ENCODE data around the gene PPP1R12C.
"Not testable (repeated sequence)": the region's sequence is repeated elsewhere in the genome, so short reads cannot be mapped to it uniquely, and the experiment has no call there.

PPP1R12C gene

GRCh38 chr19:55069865-55070197 lies 47.6 kb downstream of the PPP1R12C start:
- H3K4me3 ChIP-seq (replicated peaks in 1 of 2; ENCODE audit: low read depth in 2 of 2, low read length in 2 of 2) = no peak overlapping the region
- no peak for DNase-seq (ENCODE audit: low read depth in 2 of 2)
- TF ChIP-seq CTCF (IDR thresholded peaks at IDR 0.05; ENCODE audit: low read depth, low read length) = no peak

DNA sequence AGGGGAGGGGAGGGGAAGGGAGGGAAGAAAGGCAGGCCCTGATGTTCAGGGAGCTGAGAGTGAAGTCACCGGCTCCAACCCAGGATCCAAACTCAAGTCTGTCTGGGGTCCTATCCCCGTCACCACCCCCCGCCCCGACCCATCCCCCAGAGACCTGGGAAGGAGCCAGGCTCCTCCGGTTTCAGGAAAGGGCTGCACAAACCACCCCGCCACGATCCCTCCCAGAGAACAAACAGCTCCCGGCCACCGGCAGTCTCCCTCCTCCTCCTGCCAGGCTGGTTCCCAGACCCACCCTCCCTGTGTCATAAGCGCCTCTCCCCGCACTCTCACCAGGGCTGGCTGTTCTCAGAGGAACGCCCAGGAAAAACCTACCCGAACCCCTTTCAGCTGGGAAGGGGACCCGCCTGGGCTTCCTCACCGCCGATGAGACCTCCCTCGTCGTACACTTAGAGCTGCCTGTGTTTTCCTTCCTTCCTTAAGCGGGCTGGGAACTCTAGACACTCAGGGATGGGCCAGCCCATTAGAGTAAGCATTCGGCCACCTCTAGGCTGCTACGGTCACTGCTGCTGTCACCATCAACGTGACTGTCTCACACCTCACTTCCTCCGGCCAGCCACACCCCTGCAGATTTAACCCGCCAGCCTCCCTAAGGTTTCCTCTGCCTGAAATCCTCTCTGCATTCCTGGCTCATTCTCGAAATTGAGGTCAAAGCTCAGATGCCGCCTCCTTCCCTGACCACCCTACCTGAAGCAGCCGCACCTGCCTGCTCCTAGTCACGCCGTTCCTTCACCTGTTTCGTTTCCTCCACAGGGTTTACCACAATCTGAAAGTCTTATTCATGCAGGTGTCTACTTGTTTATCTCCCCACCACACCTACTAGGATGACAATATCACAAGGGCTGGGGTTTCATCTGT lies 48.2 kb downstream of the PPP1R12C start:
- no peak overlapping the region for H3K4me3 ChIP-seq (replicated peaks in 1 of 2; ENCODE audit: low read depth in 2 of 2, low read length in 2 of 2)
- DNase-seq (ENCODE audit: low read depth in 2 of 2) = peak; percentile 23 to 28
- no peak for TF ChIP-seq CTCF (IDR thresholded peaks at IDR 0.05; ENCODE audit: low read depth, low read length)

DNA sequence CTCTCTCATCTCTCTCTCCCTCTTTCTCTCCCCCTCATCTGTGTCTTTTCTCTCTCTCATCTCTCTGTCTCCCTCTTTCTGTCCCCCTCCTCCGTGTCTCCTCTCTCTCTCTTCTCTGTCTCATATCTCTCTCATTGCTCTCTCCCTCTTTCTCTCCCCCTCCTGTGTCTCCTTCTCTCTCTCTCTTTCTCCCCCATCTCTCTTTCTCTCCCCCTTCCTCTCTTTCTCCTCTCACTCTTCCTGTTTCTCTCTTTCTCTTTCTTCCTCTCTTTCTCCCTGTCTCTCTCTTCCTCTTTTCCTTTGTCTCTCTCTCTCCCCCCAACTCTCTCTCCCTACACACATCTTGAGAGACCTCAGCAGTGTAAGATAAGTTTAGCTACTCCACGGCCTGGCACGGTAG lies 49.6 kb downstream of the PPP1R12C start:
- H3K4me3 ChIP-seq (replicated peaks in 1 of 2; ENCODE audit: low read depth in 2 of 2, low read length in 2 of 2) = no peak overlapping the region
- TF ChIP-seq CTCF (IDR thresholded peaks at IDR 0.05; ENCODE audit: low read depth, low read length) = no peak
- DNase-seq (ENCODE audit: low read depth in 2 of 2) = no peak

- H3K4me3 ChIP-seq (replicated peaks in 1 of 2; ENCODE audit: low read depth in 2 of 2, low read length in 2 of 2) = no peak overlapping the region
- no peak for DNase-seq (ENCODE audit: low read depth in 2 of 2)
- no peak for TF ChIP-seq CTCF (IDR thresholded peaks at IDR 0.05; ENCODE audit: low read depth, low read length)
These were observed 51.2 kb downstream of the PPP1R12C start for GRCh38 chr19:55066107-55066709.

DNA sequence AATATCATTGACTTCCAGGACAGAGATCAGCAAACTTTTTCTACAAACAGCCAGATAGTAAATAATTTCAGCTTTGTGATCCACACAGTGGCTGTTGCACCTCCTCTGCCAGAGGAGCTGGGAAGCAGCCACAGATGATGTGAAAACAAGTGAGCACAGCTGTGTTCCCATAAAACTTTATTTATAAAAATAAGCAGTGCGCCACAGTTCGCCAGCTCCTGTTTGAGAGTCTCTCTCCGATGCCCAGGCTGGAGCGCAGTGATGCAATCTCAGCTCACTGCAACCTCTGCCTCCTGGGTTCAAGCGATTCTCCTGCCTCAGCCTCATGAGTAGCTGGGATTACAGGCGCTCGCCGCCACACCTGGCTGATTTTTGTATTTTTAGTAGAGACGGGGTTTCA lies 51.9 kb downstream of the PPP1R12C start:
- DNase-seq (ENCODE audit: low read depth in 2 of 2); H3K4me3 ChIP-seq (replicated peaks in 1 of 2; ENCODE audit: low read depth in 2 of 2, low read length in 2 of 2): not testable (repeated sequence)

DNA sequence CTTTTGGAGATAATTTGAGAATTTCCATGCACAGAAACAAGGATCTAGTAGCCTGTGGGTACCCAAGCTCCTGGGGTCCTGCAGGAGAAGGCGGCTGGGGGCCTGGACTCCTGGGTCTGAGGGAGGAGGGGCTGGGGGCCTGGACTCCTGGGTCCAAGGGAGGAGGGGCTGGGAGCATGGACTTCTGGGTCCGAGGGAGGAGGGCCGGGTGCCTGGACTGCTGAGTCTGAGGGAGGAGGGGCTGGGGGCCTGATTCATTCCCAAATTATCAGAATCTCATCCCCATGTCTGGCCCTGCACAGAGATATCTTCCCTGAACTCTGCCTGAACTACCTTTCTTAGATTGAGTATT lies 54.0 kb downstream of the PPP1R12C start:
- TF ChIP-seq CTCF (IDR thresholded peaks at IDR 0.05; ENCODE audit: low read depth, low read length) = no peak
- DNase-seq (ENCODE audit: low read depth in 2 of 2) = no peak
- H3K4me3 ChIP-seq (replicated peaks in 1 of 2; ENCODE audit: low read depth in 2 of 2, low read length in 2 of 2) = no peak overlapping the region

- peak; percentile 95 to 98 for DNase-seq (ENCODE audit: low read depth in 2 of 2)
- peak within 1 kb of the TSS; percentile 55 to 76 for H3K4me3 ChIP-seq (replicated peaks in 1 of 2; ENCODE audit: low read depth in 2 of 2, low read length in 2 of 2)
- TF ChIP-seq CTCF (IDR thresholded peaks at IDR 0.05; ENCODE audit: low read depth, low read length) = no peak
These were observed 54.5 kb downstream of the PPP1R12C start, which contains the start of gene RDH13 for GRCh38 chr19:55062735-55063491. Gene RDH13, minus strand, starts transcription at chr19:55063148. Its CDS starts 116 bp downstream, at chr19:55063032.

GRCh38 chr19:55060287-55060686 lies 57.1 kb downstream of the PPP1R12C start:
- H3K4me3 ChIP-seq (replicated peaks in 1 of 2; ENCODE audit: low read depth in 2 of 2, low read length in 2 of 2); DNase-seq (ENCODE audit: low read depth in 2 of 2): not testable (repeated sequence)
